Liver (tissue), 3 donors: ENCODE results near the gene FNBP1.

Source experiments
- FOXA1 ChIP-seq: IDR thresholded peaks from 2 replicates; pipeline ENCODE4 v1.6.1; 2016; ENCODE audit warnings: antibody characterized with exemption
- JUND ChIP-seq, 2 donors: IDR thresholded peaks; 2 replicates each; pipeline ENCODE4 v1.6.1; 2016; ENCODE audit warnings: antibody characterized with exemption in 2 of 2
- RXRA ChIP-seq, 2 donors: IDR thresholded peaks; 2 replicates each; pipeline ENCODE4 v1.6.1; 2017 to 2018; ENCODE audit warnings: antibody characterized with exemption in 2 of 2, mild to moderate bottlenecking in 1 of 2
- SP1 ChIP-seq: IDR thresholded peaks from 2 replicates; pipeline ENCODE4 v1.6.1; 2018; ENCODE audit warnings: antibody characterized with exemption, mild to moderate bottlenecking
- TF ChIP-seq, protein P1 (sequence below): fragments of 150-350 bp; IDR thresholded peaks from 2 replicates; pipeline ENCODE4 v1.5.1; 2017; ENCODE audit warnings: improper control_type of control experiment, low read depth, low read length; ENCODE audit not compliant: missing input control
- TF ChIP-seq, protein P2 (sequence below): IDR thresholded peaks from 2 replicates; pipeline ENCODE4 v1.6.1; 2016; ENCODE audit warnings: antibody characterized with exemption, mild to moderate bottlenecking
- TF ChIP-seq, protein P3 (sequence below): IDR thresholded peaks from 2 replicates; pipeline ENCODE4 v1.6.1; 2016; ENCODE audit warnings: antibody characterized with exemption
- donor health status: healthy.
- donor health status: healthy.

DNA sequence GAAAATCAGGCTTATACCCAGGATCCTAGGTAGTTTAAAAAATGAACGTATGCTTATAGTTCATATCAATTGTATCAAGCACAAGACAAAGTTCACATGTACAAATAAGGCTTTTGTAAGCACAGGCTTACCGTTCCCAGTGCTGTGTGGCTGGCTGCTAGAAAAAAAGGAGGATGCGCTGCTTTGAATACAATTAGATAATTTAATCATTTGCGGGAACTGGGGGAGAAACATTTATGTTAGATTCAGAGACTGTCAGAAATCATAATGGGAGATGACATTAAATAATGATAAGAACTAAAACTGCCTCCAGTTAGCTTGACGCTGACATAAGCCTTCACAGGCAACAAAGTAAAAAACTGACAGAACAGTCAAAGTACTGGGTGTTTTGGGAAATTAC lies 93.2 kb downstream of the FNBP1 start:
- TF ChIP-seq, protein P1, sequence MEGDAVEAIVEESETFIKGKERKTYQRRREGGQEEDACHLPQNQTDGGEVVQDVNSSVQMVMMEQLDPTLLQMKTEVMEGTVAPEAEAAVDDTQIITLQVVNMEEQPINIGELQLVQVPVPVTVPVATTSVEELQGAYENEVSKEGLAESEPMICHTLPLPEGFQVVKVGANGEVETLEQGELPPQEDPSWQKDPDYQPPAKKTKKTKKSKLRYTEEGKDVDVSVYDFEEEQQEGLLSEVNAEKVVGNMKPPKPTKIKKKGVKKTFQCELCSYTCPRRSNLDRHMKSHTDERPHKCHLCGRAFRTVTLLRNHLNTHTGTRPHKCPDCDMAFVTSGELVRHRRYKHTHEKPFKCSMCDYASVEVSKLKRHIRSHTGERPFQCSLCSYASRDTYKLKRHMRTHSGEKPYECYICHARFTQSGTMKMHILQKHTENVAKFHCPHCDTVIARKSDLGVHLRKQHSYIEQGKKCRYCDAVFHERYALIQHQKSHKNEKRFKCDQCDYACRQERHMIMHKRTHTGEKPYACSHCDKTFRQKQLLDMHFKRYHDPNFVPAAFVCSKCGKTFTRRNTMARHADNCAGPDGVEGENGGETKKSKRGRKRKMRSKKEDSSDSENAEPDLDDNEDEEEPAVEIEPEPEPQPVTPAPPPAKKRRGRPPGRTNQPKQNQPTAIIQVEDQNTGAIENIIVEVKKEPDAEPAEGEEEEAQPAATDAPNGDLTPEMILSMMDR = no peak
- no peak for TF ChIP-seq RXRA (IDR thresholded peaks at IDR 0.05)
- no peak for TF ChIP-seq JUND (IDR thresholded peaks at IDR 0.05)
- TF ChIP-seq SP1 = no peak
- TF ChIP-seq, protein P2, sequence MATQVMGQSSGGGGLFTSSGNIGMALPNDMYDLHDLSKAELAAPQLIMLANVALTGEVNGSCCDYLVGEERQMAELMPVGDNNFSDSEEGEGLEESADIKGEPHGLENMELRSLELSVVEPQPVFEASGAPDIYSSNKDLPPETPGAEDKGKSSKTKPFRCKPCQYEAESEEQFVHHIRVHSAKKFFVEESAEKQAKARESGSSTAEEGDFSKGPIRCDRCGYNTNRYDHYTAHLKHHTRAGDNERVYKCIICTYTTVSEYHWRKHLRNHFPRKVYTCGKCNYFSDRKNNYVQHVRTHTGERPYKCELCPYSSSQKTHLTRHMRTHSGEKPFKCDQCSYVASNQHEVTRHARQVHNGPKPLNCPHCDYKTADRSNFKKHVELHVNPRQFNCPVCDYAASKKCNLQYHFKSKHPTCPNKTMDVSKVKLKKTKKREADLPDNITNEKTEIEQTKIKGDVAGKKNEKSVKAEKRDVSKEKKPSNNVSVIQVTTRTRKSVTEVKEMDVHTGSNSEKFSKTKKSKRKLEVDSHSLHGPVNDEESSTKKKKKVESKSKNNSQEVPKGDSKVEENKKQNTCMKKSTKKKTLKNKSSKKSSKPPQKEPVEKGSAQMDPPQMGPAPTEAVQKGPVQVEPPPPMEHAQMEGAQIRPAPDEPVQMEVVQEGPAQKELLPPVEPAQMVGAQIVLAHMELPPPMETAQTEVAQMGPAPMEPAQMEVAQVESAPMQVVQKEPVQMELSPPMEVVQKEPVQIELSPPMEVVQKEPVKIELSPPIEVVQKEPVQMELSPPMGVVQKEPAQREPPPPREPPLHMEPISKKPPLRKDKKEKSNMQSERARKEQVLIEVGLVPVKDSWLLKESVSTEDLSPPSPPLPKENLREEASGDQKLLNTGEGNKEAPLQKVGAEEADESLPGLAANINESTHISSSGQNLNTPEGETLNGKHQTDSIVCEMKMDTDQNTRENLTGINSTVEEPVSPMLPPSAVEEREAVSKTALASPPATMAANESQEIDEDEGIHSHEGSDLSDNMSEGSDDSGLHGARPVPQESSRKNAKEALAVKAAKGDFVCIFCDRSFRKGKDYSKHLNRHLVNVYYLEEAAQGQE = no peak
- TF ChIP-seq, protein P3, sequence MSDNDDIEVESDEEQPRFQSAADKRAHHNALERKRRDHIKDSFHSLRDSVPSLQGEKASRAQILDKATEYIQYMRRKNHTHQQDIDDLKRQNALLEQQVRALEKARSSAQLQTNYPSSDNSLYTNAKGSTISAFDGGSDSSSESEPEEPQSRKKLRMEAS = no peak
- TF ChIP-seq FOXA1 = no peak
